Epithelial cell of esophagus (primary cell): ENCODE data around the gene OTX2.

ENCODE experiments used
- DNase-seq: peaks from one replicate; pipeline ENCODE4 v3.0.0; 2010; ENCODE audit warnings: low read depth
- H3K4me3 ChIP-seq: 2 replicates; pipeline ENCODE4 v1.5.1; 2011; ENCODE audit warnings: mild to moderate bottlenecking, low read length, control low read depth
- TF ChIP-seq, protein P1 (sequence below): IDR thresholded peaks from 2 replicates; pipeline ENCODE4 v1.5.1; 2011; ENCODE audit warnings: low read depth, mild to moderate bottlenecking, low read length, control low read depth, inconsistent platforms; ENCODE audit not compliant: insufficient read depth; ENCODE audit errors: missing control alignments

The OTX2 gene

GRCh38 chr14:56774503-56774902, 35.8 kb downstream of the OTX2 start:
- no peak overlapping the region for H3K4me3 ChIP-seq
- TF ChIP-seq, protein P1, sequence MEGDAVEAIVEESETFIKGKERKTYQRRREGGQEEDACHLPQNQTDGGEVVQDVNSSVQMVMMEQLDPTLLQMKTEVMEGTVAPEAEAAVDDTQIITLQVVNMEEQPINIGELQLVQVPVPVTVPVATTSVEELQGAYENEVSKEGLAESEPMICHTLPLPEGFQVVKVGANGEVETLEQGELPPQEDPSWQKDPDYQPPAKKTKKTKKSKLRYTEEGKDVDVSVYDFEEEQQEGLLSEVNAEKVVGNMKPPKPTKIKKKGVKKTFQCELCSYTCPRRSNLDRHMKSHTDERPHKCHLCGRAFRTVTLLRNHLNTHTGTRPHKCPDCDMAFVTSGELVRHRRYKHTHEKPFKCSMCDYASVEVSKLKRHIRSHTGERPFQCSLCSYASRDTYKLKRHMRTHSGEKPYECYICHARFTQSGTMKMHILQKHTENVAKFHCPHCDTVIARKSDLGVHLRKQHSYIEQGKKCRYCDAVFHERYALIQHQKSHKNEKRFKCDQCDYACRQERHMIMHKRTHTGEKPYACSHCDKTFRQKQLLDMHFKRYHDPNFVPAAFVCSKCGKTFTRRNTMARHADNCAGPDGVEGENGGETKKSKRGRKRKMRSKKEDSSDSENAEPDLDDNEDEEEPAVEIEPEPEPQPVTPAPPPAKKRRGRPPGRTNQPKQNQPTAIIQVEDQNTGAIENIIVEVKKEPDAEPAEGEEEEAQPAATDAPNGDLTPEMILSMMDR = no peak
- DNase-seq = no peak

GRCh38 chr14:56770512-56770911, 39.8 kb downstream of the OTX2 start:
- no peak overlapping the region for H3K4me3 ChIP-seq
- DNase-seq = no peak
- TF ChIP-seq, protein P1 = no peak

GRCh38 chr14:56760164-56760914, 49.9 kb downstream of the OTX2 start:
- TF ChIP-seq, protein P1 = no peak
- peak; percentile 4 for DNase-seq
- no peak overlapping the region for H3K4me3 ChIP-seq

GRCh38 chr14:56759633-56760032, 50.6 kb downstream of the OTX2 start:
- no peak for DNase-seq
- TF ChIP-seq, protein P1 = no peak
- no peak overlapping the region for H3K4me3 ChIP-seq

GRCh38 chr14:56759094-56759493, 51.2 kb downstream of the OTX2 start:
- DNase-seq = no peak
- TF ChIP-seq, protein P1 = no peak

GRCh38 chr14:56754921-56755320, 55.4 kb downstream of the OTX2 start:
- TF ChIP-seq, protein P1 = no peak
- no peak for DNase-seq
- no peak overlapping the region for H3K4me3 ChIP-seq

More at GRCh38 chr14:56759094-56759493, 51.2 kb downstream of the OTX2 start:
- H3K4me3 ChIP-seq = no peak overlapping the region

- DNase-seq = no peak
- TF ChIP-seq, protein P1 = no peak
Observed at GRCh38 chr14:56753396-56753795, 56.9 kb downstream of the OTX2 start.

More at GRCh38 chr14:56753396-56753795, 56.9 kb downstream of the OTX2 start:
- H3K4me3 ChIP-seq = no peak overlapping the region
